ENCODE data around the gene ANO2. TPM values are rescaled to one million over a fixed set of nuclear protein-coding genes. Genes with fewer than 3 reads are reported as not detected.

Gene ANO2
- total RNA-seq, 1 donor from 2014 or later: 1.9 TPM

DNA sequence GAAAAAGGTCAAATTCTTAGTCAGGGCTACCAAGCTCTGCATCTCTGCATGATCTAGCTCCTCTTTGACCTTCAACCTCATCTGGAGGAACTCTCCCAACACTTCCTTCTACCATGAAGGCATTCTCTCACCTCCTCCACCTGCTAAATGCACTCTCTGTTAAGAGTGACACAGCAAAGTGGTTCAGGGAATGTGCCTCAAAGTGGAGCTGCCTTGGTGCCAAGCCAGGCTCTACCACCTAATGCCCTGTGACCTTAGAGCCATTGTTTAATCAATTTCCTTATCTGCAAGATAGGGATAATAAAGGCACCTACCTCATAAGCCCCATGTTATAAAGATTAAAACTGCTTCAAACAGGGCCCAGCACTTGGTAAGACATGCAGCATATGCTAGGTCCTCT lies 236.7 kb downstream of the ANO2 start:
- H3K27me3 Mint-ChIP-seq (ENCODE audit: low read depth): peaks cover 5% of the 10 kb centered on the region
- peaks cover 13% of the 10 kb centered on the region for H3K4me1 Mint-ChIP-seq
- H3K9me3 Mint-ChIP-seq: no peaks in the 10 kb centered on the region
- H3K4me3 Mint-ChIP-seq: no peak overlapping the region
- TF ChIP-seq, protein P1, sequence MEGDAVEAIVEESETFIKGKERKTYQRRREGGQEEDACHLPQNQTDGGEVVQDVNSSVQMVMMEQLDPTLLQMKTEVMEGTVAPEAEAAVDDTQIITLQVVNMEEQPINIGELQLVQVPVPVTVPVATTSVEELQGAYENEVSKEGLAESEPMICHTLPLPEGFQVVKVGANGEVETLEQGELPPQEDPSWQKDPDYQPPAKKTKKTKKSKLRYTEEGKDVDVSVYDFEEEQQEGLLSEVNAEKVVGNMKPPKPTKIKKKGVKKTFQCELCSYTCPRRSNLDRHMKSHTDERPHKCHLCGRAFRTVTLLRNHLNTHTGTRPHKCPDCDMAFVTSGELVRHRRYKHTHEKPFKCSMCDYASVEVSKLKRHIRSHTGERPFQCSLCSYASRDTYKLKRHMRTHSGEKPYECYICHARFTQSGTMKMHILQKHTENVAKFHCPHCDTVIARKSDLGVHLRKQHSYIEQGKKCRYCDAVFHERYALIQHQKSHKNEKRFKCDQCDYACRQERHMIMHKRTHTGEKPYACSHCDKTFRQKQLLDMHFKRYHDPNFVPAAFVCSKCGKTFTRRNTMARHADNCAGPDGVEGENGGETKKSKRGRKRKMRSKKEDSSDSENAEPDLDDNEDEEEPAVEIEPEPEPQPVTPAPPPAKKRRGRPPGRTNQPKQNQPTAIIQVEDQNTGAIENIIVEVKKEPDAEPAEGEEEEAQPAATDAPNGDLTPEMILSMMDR (conservative IDR thresholded peaks at IDR 0.05): no peak
- DNase-seq (ENCODE audit: low read depth, low spot score): no peak
- H3K27ac Mint-ChIP-seq (ENCODE audit: unreplicated experiment): no peak overlapping the region
- H3K36me3 Mint-ChIP-seq (ENCODE audit: low read depth): no peaks in the 10 kb centered on the region

GRCh38 chr12:5706247-5706646 lies 238.8 kb downstream of the ANO2 start:
- Mint-ChIP-seq H3K27me3 (ENCODE audit: low read depth) (peaks cover 5% of the 10 kb centered on the region), H3K9me3 (peaks cover 3% of the 10 kb centered on the region), H3K4me1 (peaks cover 13% of the 10 kb centered on the region), H3K27ac (ENCODE audit: unreplicated experiment) (no peak overlapping the region), H3K36me3 (ENCODE audit: low read depth) (no peaks in the 10 kb centered on the region), H3K4me3 (no peak overlapping the region)
- DNase-seq (ENCODE audit: low read depth, low spot score): no peak
- TF ChIP-seq, protein P1 (conservative IDR thresholded peaks at IDR 0.05): no peak

DNA sequence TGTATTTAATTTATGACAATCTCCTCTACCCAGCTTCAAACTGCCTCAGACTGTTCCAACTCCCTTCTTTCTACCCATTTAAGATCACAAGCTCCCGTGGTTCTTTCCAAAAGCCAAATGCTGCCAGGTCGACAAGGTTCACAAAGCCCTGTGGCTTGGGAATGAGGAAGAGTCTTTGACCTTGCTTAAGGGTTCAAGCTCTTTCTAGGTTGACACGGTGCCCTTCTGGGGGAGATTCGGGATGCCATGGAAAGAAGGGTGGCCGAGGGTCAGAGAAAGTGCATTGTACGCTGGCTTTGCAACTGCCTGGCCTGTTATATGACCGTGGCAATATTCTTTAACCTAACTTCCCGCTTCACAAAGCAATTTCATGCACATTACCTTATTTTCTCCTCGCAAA lies 239.3 kb downstream of the ANO2 start:
- no peak overlapping the region for H3K4me3 Mint-ChIP-seq

GRCh38 chr12:5694759-5695409 lies 250.2 kb downstream of the ANO2 start:
- H3K4me1 Mint-ChIP-seq: peaks cover 3% of the 10 kb centered on the region
- H3K4me3 Mint-ChIP-seq: no peak overlapping the region
- no peaks in the 10 kb centered on the region for H3K36me3 Mint-ChIP-seq (ENCODE audit: low read depth)
- peaks cover 2% of the 10 kb centered on the region for H3K27me3 Mint-ChIP-seq (ENCODE audit: low read depth)
- peaks cover 7% of the 10 kb centered on the region for H3K9me3 Mint-ChIP-seq
- no peak for DNase-seq (ENCODE audit: low read depth, low spot score)
- TF ChIP-seq, protein P1 (conservative IDR thresholded peaks at IDR 0.05): no peak
- H3K27ac Mint-ChIP-seq (ENCODE audit: unreplicated experiment): no peak overlapping the region

More for the DNA sequence above, 239.3 kb downstream of the ANO2 start:
- H3K27ac Mint-ChIP-seq (ENCODE audit: unreplicated experiment): no peak overlapping the region
- DNase-seq (ENCODE audit: low read depth, low spot score): no peak
- no peaks in the 10 kb centered on the region for H3K36me3 Mint-ChIP-seq (ENCODE audit: low read depth)
- H3K27me3 Mint-ChIP-seq (ENCODE audit: low read depth): peaks cover 5% of the 10 kb centered on the region
- peaks cover 3% of the 10 kb centered on the region for H3K9me3 Mint-ChIP-seq
- TF ChIP-seq, protein P1 (conservative IDR thresholded peaks at IDR 0.05): no peak
- H3K4me1 Mint-ChIP-seq: peaks cover 13% of the 10 kb centered on the region

DNA sequence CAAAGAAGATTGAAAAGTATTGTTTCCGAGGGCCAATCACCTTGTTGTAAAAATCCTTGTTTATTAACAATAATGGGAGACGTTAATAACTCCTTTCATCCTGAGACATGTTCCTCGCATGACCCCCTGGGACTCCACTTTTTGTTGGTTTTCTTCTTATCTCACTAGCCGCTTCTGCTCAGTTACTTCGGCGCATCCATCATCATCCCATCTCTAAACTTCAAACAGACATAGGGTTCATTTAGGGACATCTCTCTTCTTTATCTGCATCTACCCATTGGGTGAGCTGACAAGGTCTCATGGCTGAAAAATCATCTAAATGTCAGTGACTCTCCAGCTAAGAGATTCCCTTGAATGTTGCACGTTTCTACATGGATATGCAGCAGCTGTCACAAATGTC lies 252.2 kb downstream of the ANO2 start:
- TF ChIP-seq, protein P1 (conservative IDR thresholded peaks at IDR 0.05): no peak
- no peak overlapping the region for H3K4me3 Mint-ChIP-seq
- peaks cover 2% of the 10 kb centered on the region for H3K27me3 Mint-ChIP-seq (ENCODE audit: low read depth)
- H3K27ac Mint-ChIP-seq (ENCODE audit: unreplicated experiment): no peak overlapping the region
- peaks cover 10% of the 10 kb centered on the region for H3K9me3 Mint-ChIP-seq
- H3K4me1 Mint-ChIP-seq: peaks cover 3% of the 10 kb centered on the region
- H3K36me3 Mint-ChIP-seq (ENCODE audit: low read depth): no peaks in the 10 kb centered on the region
- no peak for DNase-seq (ENCODE audit: low read depth, low spot score)

All from neural crest cell (in vitro differentiated cells).